Measurements from ENCODE around the gene KLHDC7B.

DNA sequence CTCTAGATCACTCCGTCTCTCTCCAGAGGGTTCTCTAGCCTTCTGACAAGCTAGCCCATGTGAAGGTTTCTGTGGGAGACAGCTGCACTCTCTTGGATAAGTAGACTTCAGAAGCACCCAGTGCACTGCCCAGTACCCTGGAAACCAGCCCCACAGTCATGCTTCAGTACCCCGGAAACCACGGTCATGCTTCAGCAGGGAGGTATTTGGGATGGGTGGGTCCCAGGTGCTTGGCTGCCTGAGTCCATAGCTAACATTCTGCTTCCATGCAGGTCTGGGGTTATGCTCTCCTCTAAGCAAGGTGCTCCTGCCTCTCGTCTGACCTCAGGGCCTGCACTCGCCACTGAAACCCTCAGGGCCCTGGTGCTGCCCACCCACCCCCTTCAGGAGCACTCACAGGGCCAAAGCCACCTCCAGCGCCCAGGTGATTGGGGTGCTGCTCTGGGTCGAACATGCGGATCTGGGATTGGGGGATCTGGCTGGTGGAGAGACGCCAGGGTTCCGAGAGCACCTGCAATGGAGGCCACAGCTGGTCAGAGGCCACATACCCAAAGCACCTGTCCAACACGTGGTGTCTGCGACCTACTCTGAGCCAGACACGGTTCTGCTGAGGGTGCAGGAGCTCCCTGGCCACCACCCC lies 24.3 kb downstream of the KLHDC7B start:
- TF ChIP-seq, protein P1, sequence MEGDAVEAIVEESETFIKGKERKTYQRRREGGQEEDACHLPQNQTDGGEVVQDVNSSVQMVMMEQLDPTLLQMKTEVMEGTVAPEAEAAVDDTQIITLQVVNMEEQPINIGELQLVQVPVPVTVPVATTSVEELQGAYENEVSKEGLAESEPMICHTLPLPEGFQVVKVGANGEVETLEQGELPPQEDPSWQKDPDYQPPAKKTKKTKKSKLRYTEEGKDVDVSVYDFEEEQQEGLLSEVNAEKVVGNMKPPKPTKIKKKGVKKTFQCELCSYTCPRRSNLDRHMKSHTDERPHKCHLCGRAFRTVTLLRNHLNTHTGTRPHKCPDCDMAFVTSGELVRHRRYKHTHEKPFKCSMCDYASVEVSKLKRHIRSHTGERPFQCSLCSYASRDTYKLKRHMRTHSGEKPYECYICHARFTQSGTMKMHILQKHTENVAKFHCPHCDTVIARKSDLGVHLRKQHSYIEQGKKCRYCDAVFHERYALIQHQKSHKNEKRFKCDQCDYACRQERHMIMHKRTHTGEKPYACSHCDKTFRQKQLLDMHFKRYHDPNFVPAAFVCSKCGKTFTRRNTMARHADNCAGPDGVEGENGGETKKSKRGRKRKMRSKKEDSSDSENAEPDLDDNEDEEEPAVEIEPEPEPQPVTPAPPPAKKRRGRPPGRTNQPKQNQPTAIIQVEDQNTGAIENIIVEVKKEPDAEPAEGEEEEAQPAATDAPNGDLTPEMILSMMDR (conservative IDR thresholded peaks at IDR 0.05; ENCODE audit: low read depth, low read length) = no peak
- TF ChIP-seq EZH2phosphoT487 (IDR thresholded peaks at IDR 0.05; ENCODE audit: borderline replicate concordance, low read length) = no peak
- no peak for TF ChIP-seq EZH2 (IDR thresholded peaks at IDR 0.05; ENCODE audit: low read length, unreplicated experiment)
